WTC11 (cell line): ENCODE data around the gene DLGAP4. TPM values are rescaled to one million over a fixed set of nuclear protein-coding genes. Genes with fewer than 3 reads are reported as not detected.

Experiments
- ATAC-seq: fragments of 200-7000 bp; cut with Tn5 transposase; 2 replicates; pipeline ENCODE4 v1.10.0; 2021; ENCODE audit warnings: mild to moderate bottlenecking, moderate library complexity
- CTCF ChIA-PET: fragments of 300-600 bp; sonication (Branson Sonifier 250); formaldehyde crosslinking; loops from one replicate; lab custom pipeline; 2021; ENCODE audit warnings: antibody characterized with exemption; lab: Charles Lee
- POLR2A ChIA-PET: fragments of 350-600 bp; sonication (Branson Sonifier 250); formaldehyde crosslinking; loops from one replicate; lab custom pipeline; 2021; ENCODE audit warnings: antibody characterized with exemption; lab: Charles Lee
- DNase-seq: peaks from one replicate; pipeline ENCODE4 v3.0.0; 2021; ENCODE audit warnings: low spot score
- H3K27ac Mint-ChIP-seq: 2 replicates; pipeline ENCODE4 v1.8.0; 2021; ENCODE audit warnings: mixed read lengths
- H3K27me3 Mint-ChIP-seq: 2 replicates; pipeline ENCODE4 v1.8.0; 2021; ENCODE audit warnings: low read depth, mild to moderate bottlenecking, moderate library complexity, mixed read lengths
- H3K36me3 Mint-ChIP-seq: 2 replicates; pipeline ENCODE4 v1.8.0; 2021; ENCODE audit warnings: mixed read lengths
- H3K4me1 Mint-ChIP-seq: 2 replicates; pipeline ENCODE4 v1.8.0; 2022; ENCODE audit warnings: mixed read lengths
- H3K4me3 Mint-ChIP-seq: 2 replicates; pipeline ENCODE4 v1.8.0; 2021; ENCODE audit warnings: mild to moderate bottlenecking, moderate library complexity, mixed read lengths
- H3K9me3 Mint-ChIP-seq: 2 replicates; pipeline ENCODE4 v1.8.0; 2021; ENCODE audit warnings: mixed read lengths
- AFF4 ChIP-seq: sonication (generic); formaldehyde crosslinking; IDR thresholded peaks from 2 replicates; pipeline ENCODE4 v1.8.1; 2023; ENCODE audit warnings: mild to moderate bottlenecking, missing genetic modification reagents, borderline replicate concordance
- ATF2 ChIP-seq: sonication (generic); formaldehyde crosslinking; IDR thresholded peaks from 2 replicates; pipeline ENCODE4 v1.8.1; 2022; ENCODE audit warnings: low read depth, missing genetic modification reagents, borderline replicate concordance
- ESRRA ChIP-seq: sonication (generic); formaldehyde crosslinking; IDR thresholded peaks from 2 replicates; pipeline ENCODE4 v1.8.1; 2022; ENCODE audit warnings: mild to moderate bottlenecking, missing genetic modification reagents, borderline replicate concordance
- ETV6 ChIP-seq: sonication (generic); formaldehyde crosslinking; IDR thresholded peaks from 2 replicates; pipeline ENCODE4 v1.8.1; 2022; ENCODE audit warnings: mild to moderate bottlenecking, missing genetic modification reagents
- GTF2I ChIP-seq: fragments of 250-450 bp; sonication (Bioruptor Pico); conservative IDR thresholded peaks from 2 replicates; pipeline ENCODE4 v1.4.0; 2021; ENCODE audit warnings: mild to moderate bottlenecking
- IRF1 ChIP-seq: sonication (generic); formaldehyde crosslinking; IDR thresholded peaks from 2 replicates; pipeline ENCODE4 v1.8.0; 2023; ENCODE audit warnings: missing genetic modification reagents
- KAT7 ChIP-seq: sonication (generic); formaldehyde crosslinking; IDR thresholded peaks from 2 replicates; pipeline ENCODE4 v1.8.1; 2023; ENCODE audit warnings: missing genetic modification reagents, mild to moderate bottlenecking, borderline replicate concordance
- MXD4 ChIP-seq: fragments of 250-450 bp; sonication (Bioruptor Pico); IDR thresholded peaks from 2 replicates; pipeline ENCODE4 v1.8.0; 2021; ENCODE audit warnings: mild to moderate bottlenecking, moderate library complexity, borderline replicate concordance
- OVOL2 ChIP-seq: fragments of 250-450 bp; sonication (Bioruptor Pico); IDR thresholded peaks from 2 replicates; pipeline ENCODE4 v1.9.0; 2021; ENCODE audit warnings: mild to moderate bottlenecking, borderline replicate concordance
- TCF7 ChIP-seq: sonication (generic); formaldehyde crosslinking; IDR thresholded peaks from 2 replicates; pipeline ENCODE4 v1.8.0; 2022; ENCODE audit warnings: mild to moderate bottlenecking, low read depth, missing genetic modification reagents, moderate library complexity
- USF2 ChIP-seq: sonication (generic); formaldehyde crosslinking; IDR thresholded peaks from 2 replicates; pipeline ENCODE4 v1.8.1; 2023; ENCODE audit warnings: mild to moderate bottlenecking, missing genetic modification reagents, moderate library complexity
- ZNF121 ChIP-seq: sonication (generic); formaldehyde crosslinking; IDR thresholded peaks from 2 replicates; pipeline ENCODE4 v1.8.0; 2023; ENCODE audit warnings: missing genetic modification reagents
- ZNF138 ChIP-seq: sonication (generic); formaldehyde crosslinking; conservative IDR thresholded peaks from 2 replicates; pipeline ENCODE4 v1.8.1; 2022; ENCODE audit warnings: mild to moderate bottlenecking, moderate library complexity, missing genetic modification reagents
- ZNF219 ChIP-seq: sonication (generic); formaldehyde crosslinking; IDR thresholded peaks from 2 replicates; pipeline ENCODE4 v1.8.0; 2023; ENCODE audit warnings: missing genetic modification reagents, mild to moderate bottlenecking, borderline replicate concordance
- ZNF423 ChIP-seq: fragments of 250-450 bp; sonication (Bioruptor Pico); IDR thresholded peaks from 2 replicates; pipeline ENCODE4 v2.1.2; 2022; ENCODE audit warnings: mild to moderate bottlenecking, moderate library complexity
- ZNF425 ChIP-seq: fragments of 250-450 bp; sonication (Bioruptor Pico); conservative IDR thresholded peaks from 2 replicates; pipeline ENCODE4 v1.9.0; 2021; ENCODE audit warnings: mild to moderate bottlenecking
- ZNF532 ChIP-seq: fragments of 250-450 bp; sonication (Bioruptor Pico); IDR thresholded peaks from 2 replicates; pipeline ENCODE4 v1.9.0; 2021; ENCODE audit warnings: mild to moderate bottlenecking, borderline replicate concordance
- total RNA-seq: library from RNA; stranded (reverse); gene quantifications from 3 replicates; pipeline ENCODE4 v1.2.3, GENCODE V29; 2021

DLGAP4 gene
- total RNA-seq, 1 experiment from 2014 or later = 52.6 TPM

GRCh38 chr20:36541768-36542488 lies 235.8 kb downstream of the DLGAP4 start (continued):
- TF ChIP-seq ZNF423 (peak; percentile 49; the same call in 1 of the 2 replicates), USF2 (CRISPR knock-in tag) (no peak)

GRCh38 chr20:36542516-36543183 lies 236.5 kb downstream of the DLGAP4 start:
- Mint-ChIP-seq H3K9me3 (no peaks in the 10 kb centered on the region), H3K36me3 (no peaks in the 10 kb centered on the region), H3K4me1 (peaks cover 44% of the 10 kb centered on the region), H3K27me3 (no peaks in the 10 kb centered on the region), H3K27ac (peak overlapping the region; percentile 57), H3K4me3 (peak overlapping the region; percentile 62)
- DNase-seq (no peak), ATAC-seq (no peak)
- TF ChIP-seq MXD4 (CRISPR knock-in tag) (no peak), ZNF423 (no peak), ETV6 (CRISPR knock-in tag) (no peak), ZNF219 (no peak), AFF4 (CRISPR knock-in tag) (no peak), ZNF425 (CRISPR knock-in tag) (no peak), GTF2I (CRISPR knock-in tag) (no peak), OVOL2 (CRISPR knock-in tag) (no peak), ESRRA (no peak), ZNF121 (CRISPR knock-in tag) (no peak), IRF1 (CRISPR knock-in tag) (no peak), ATF2 (CRISPR knock-in tag) (no peak), ZNF532 (CRISPR knock-in tag) (no peak), TCF7 (no peak), ZNF138 (CRISPR knock-in tag) (no peak), KAT7 (CRISPR knock-in tag) (no peak)
- CTCF ChIA-PET = interaction anchor here (0.6 to 2.8 kb wide), 21 partner anchors 10 to 325 kb away, joined by 3 to 15 read pairs (median 4); partner anchors contain the start of genes NDRG3, RAB5IF and TGIF2
- POLR2A ChIA-PET = no interaction called here
